ENCODE measurements around the gene AMMECR1L.
"Not testable (repeated sequence)": the region's sequence is repeated elsewhere in the genome, so short reads cannot be mapped to it uniquely, and the experiment has no call there.

AMMECR1L gene

GRCh38 chr2:127907733-127908400, 22.1 kb upstream of the AMMECR1L start:
- not testable (repeated sequence) for H3K4me3 ChIP-seq (ENCODE audit: low read depth, low read length); H3K9me3 ChIP-seq (ENCODE audit: control insufficient read depth, insufficient read depth, low read depth, low read length)

GRCh38 chr2:127906206-127906926, 20.6 kb upstream of the AMMECR1L start:
- no peaks in the 10 kb centered on the region for H3K4me1 ChIP-seq (ENCODE audit: control insufficient read depth, insufficient read depth, low read length)
- no peaks in the 10 kb centered on the region; the same call in 1 of the 2 replicates for H3K27me3 ChIP-seq (ENCODE audit: control insufficient read depth, insufficient read depth, low read length)
- no peaks in the 10 kb centered on the region for H3K9me3 ChIP-seq (ENCODE audit: control insufficient read depth, insufficient read depth, low read depth, low read length)
- no peak overlapping the region for H3K9ac ChIP-seq (ENCODE audit: low read length)
- no peak overlapping the region for H3K27ac ChIP-seq (ENCODE audit: low read depth, low read length)
- H3K4me3 ChIP-seq (ENCODE audit: low read depth, low read length) = no peak overlapping the region
- H3K36me3 ChIP-seq (ENCODE audit: control insufficient read depth, insufficient read depth, low read length) = no peaks in the 10 kb centered on the region

More at GRCh38 chr2:127907733-127908400, 22.1 kb upstream of the AMMECR1L start:
- H3K9ac ChIP-seq (ENCODE audit: low read length); H3K4me1 ChIP-seq (ENCODE audit: control insufficient read depth, insufficient read depth, low read length); H3K27ac ChIP-seq (ENCODE audit: low read depth, low read length); H3K36me3 ChIP-seq (ENCODE audit: control insufficient read depth, insufficient read depth, low read length); H3K27me3 ChIP-seq (ENCODE audit: control insufficient read depth, insufficient read depth, low read length): not testable (repeated sequence)

GRCh38 chr2:127901339-127902056, 15.7 kb upstream of the AMMECR1L start:
- no peaks in the 10 kb centered on the region for H3K36me3 ChIP-seq (ENCODE audit: control insufficient read depth, insufficient read depth, low read length)
- no peak overlapping the region for H3K9ac ChIP-seq (ENCODE audit: low read length)
- no peaks in the 10 kb centered on the region for H3K4me1 ChIP-seq (ENCODE audit: control insufficient read depth, insufficient read depth, low read length)
- no peaks in the 10 kb centered on the region for H3K9me3 ChIP-seq (ENCODE audit: control insufficient read depth, insufficient read depth, low read depth, low read length)
- H3K27ac ChIP-seq (ENCODE audit: low read depth, low read length) = no peak overlapping the region
- no peak overlapping the region for H3K4me3 ChIP-seq (ENCODE audit: low read depth, low read length)
- no peaks in the 10 kb centered on the region; the same call in 1 of the 2 replicates for H3K27me3 ChIP-seq (ENCODE audit: control insufficient read depth, insufficient read depth, low read length)

DNA sequence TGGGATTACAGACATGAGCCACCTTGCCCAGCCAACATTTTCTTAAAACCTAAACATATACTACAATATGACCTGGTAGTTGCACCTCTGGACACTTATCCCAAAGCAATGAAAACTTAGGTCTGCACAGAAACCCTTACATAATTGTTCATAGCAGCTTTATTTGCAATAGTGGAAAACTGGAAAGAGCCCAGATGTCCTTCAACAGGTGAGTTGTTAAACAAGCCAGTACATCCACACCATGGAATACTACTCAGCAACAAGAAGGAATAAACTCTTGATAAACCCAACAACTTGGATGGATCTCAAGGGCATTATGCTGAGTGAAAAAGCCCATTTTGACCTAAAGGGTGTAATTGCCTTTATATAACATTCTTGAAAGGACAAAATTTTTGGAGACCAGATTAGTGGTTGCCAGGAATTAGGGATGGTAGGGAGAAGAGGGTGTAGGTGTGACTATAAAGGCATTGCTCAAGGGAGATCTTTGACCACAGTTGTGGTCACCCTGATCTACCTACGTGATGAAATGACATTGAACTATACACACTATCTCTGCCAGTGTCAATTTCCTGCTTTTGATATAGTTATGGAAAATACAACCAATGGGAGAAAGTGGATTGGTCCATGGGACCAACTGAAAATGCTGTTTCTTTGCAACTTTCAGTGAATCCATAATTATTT, 11.9 kb upstream of the AMMECR1L start:
- Histone ChIP-seq H3K4me3 (ENCODE audit: low read depth, low read length) (no peak overlapping the region), H3K4me1 (ENCODE audit: control insufficient read depth, insufficient read depth, low read length) (peaks cover 7% of the 10 kb centered on the region), H3K9ac (ENCODE audit: low read length) (no peak overlapping the region), H3K36me3 (ENCODE audit: control insufficient read depth, insufficient read depth, low read length) (no peaks in the 10 kb centered on the region), H3K27ac (ENCODE audit: low read depth, low read length) (no peak overlapping the region), H3K27me3 (ENCODE audit: control insufficient read depth, insufficient read depth, low read length) (no peaks in the 10 kb centered on the region), H3K9me3 (ENCODE audit: control insufficient read depth, insufficient read depth, low read depth, low read length) (no peaks in the 10 kb centered on the region)

GRCh38 chr2:127893494-127893893, 7.7 kb upstream of the AMMECR1L start:
- Histone ChIP-seq H3K9ac (ENCODE audit: low read length) (no peak overlapping the region), H3K36me3 (ENCODE audit: control insufficient read depth, insufficient read depth, low read length) (no peaks in the 10 kb centered on the region)

DNA sequence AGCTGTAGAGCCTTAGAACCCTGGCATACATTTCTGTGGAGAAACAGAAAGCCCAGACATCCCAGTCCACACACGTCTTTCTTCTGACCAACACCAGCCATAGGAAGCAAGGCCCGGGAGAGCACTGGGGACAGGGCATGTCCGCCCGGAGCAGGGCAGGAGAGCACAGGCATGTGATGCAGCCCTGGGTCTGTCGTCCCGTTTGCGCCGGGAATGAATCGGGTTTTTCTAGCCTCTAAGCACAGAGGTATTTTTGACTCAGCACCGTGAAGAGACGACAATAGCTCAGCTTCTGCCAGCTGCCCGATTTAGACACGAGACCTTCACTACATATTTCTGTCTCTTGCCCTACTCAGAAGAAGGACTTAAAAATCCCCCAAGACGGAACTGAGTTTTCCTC, 7.3 kb upstream of the AMMECR1L start:
- H3K4me1 ChIP-seq (ENCODE audit: control insufficient read depth, insufficient read depth, low read length) = peaks cover 14% of the 10 kb centered on the region
- no peaks in the 10 kb centered on the region for H3K27me3 ChIP-seq (ENCODE audit: control insufficient read depth, insufficient read depth, low read length)
- H3K9ac ChIP-seq (ENCODE audit: low read length) = no peak overlapping the region
- no peak overlapping the region for H3K4me3 ChIP-seq (ENCODE audit: low read depth, low read length)
- H3K27ac ChIP-seq (ENCODE audit: low read depth, low read length) = no peak overlapping the region
- no peaks in the 10 kb centered on the region for H3K36me3 ChIP-seq (ENCODE audit: control insufficient read depth, insufficient read depth, low read length)
- H3K9me3 ChIP-seq (ENCODE audit: control insufficient read depth, insufficient read depth, low read depth, low read length) = no peaks in the 10 kb centered on the region

More at GRCh38 chr2:127893494-127893893, 7.7 kb upstream of the AMMECR1L start:
- Histone ChIP-seq H3K4me1 (ENCODE audit: control insufficient read depth, insufficient read depth, low read length) (peaks cover 14% of the 10 kb centered on the region), H3K4me3 (ENCODE audit: low read depth, low read length) (no peak overlapping the region), H3K27ac (ENCODE audit: low read depth, low read length) (no peak overlapping the region), H3K9me3 (ENCODE audit: control insufficient read depth, insufficient read depth, low read depth, low read length) (no peaks in the 10 kb centered on the region), H3K27me3 (ENCODE audit: control insufficient read depth, insufficient read depth, low read length) (no peaks in the 10 kb centered on the region)

DNA sequence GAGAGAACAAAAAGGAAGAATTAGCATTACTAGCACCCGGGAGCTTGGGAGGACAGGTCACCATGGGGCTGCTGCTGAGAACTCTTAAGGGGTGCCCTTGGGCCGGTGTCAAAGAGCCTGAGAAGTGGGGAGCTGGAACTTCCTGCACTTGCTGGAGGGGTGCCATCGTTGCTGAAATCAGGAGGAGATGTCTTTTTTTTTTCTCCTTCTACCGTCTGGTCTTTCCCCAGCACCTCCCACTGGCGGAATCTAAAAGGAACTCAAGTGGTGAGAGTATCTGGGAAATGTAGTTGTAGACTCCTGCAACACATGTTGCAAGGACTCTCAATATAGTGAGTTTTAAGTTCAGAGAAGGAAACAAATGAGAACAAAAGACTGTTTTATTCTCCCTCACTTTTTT, 6.1 kb upstream of the AMMECR1L start:
- no peak overlapping the region for H3K4me3 ChIP-seq (ENCODE audit: low read depth, low read length)
- no peak overlapping the region for H3K9ac ChIP-seq (ENCODE audit: low read length)
- H3K27ac ChIP-seq (ENCODE audit: low read depth, low read length) = no peak overlapping the region
- H3K27me3 ChIP-seq (ENCODE audit: control insufficient read depth, insufficient read depth, low read length) = no peaks in the 10 kb centered on the region
- H3K4me1 ChIP-seq (ENCODE audit: control insufficient read depth, insufficient read depth, low read length) = peaks cover 18% of the 10 kb centered on the region
- H3K9me3 ChIP-seq (ENCODE audit: control insufficient read depth, insufficient read depth, low read depth, low read length) = no peaks in the 10 kb centered on the region
- no peaks in the 10 kb centered on the region for H3K36me3 ChIP-seq (ENCODE audit: control insufficient read depth, insufficient read depth, low read length)

DNA sequence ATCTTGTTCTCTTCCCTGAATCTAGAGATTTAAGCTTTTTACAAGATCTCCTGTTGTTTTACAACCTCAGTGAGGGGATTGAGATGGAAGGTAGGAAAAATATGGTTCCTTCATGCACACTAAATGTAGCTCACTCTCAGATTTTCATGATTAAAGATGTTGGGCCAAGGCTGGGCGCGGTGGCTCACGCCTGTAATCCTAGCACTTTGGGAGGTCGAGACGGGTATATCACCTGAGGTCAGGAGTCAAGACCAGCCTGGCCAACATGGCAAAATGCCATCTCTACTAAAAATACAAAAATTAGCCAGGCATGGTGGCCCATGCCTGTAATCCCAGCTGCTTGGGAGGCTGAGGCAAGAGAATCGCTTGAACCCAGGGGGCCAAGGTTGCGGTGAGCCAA, 5.0 kb upstream of the AMMECR1L start:
- H3K9me3 ChIP-seq (ENCODE audit: control insufficient read depth, insufficient read depth, low read depth, low read length); H3K27me3 ChIP-seq (ENCODE audit: control insufficient read depth, insufficient read depth, low read length); H3K9ac ChIP-seq (ENCODE audit: low read length); H3K4me3 ChIP-seq (ENCODE audit: low read depth, low read length); H3K36me3 ChIP-seq (ENCODE audit: control insufficient read depth, insufficient read depth, low read length); H3K27ac ChIP-seq (ENCODE audit: low read depth, low read length): not testable (repeated sequence)
- H3K4me1 ChIP-seq (ENCODE audit: control insufficient read depth, insufficient read depth, low read length) = peaks cover 18% of the 10 kb centered on the region

- Histone ChIP-seq H3K4me1 (ENCODE audit: control insufficient read depth, insufficient read depth, low read length) (peaks cover 27% of the 10 kb centered on the region), H3K27ac (ENCODE audit: low read depth, low read length) (no peak overlapping the region), H3K9ac (ENCODE audit: low read length) (no peak overlapping the region), H3K36me3 (ENCODE audit: control insufficient read depth, insufficient read depth, low read length) (peaks cover 5% of the 10 kb centered on the region; the same call in 1 of the 2 replicates), H3K27me3 (ENCODE audit: control insufficient read depth, insufficient read depth, low read length) (no peaks in the 10 kb centered on the region), H3K9me3 (ENCODE audit: control insufficient read depth, insufficient read depth, low read depth, low read length) (no peaks in the 10 kb centered on the region), H3K4me3 (ENCODE audit: low read depth, low read length) (no peak overlapping the region)
Measured at GRCh38 chr2:127888772-127889171, 3.0 kb upstream of the AMMECR1L start.

DNA sequence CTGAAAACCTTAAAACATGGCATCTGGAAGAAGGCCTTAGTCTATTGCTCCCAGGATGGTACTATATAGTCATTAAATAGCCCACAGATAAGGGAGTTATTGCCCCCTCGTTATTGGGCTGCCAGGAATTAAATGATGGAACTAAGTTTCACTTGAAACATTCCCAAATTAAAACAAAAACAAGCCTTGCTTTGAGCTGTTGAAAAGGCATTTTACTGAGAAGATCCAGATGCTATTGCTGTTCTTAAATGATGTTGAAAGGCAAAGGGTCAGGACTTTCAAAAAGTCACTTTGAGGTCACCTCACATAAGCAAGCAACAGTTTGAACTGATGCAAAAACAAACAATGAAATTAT, 2.0 kb upstream of the AMMECR1L start:
- peaks cover 23% of the 10 kb centered on the region for H3K4me1 ChIP-seq (ENCODE audit: control insufficient read depth, insufficient read depth, low read length)
- no peak overlapping the region for H3K9ac ChIP-seq (ENCODE audit: low read length)
- H3K27ac ChIP-seq (ENCODE audit: low read depth, low read length) = no peak overlapping the region
- no peaks in the 10 kb centered on the region for H3K9me3 ChIP-seq (ENCODE audit: control insufficient read depth, insufficient read depth, low read depth, low read length)
- no peaks in the 10 kb centered on the region for H3K27me3 ChIP-seq (ENCODE audit: control insufficient read depth, insufficient read depth, low read length)
- H3K4me3 ChIP-seq (ENCODE audit: low read depth, low read length) = peak overlapping the region; percentile 86
- peaks cover 11% of the 10 kb centered on the region for H3K36me3 ChIP-seq (ENCODE audit: control insufficient read depth, insufficient read depth, low read length)
